Thymus (tissue), 11 donors: Measurements from ENCODE around the gene ANKRD16. TPM values are rescaled to one million over a fixed set of nuclear protein-coding genes. Genes with fewer than 3 reads are reported as not detected.
A peak's percentile ranks its signal among the peaks of the same experiment; 100 is the strongest.
"Not testable (repeated sequence)": the region's sequence is repeated elsewhere in the genome, so short reads cannot be mapped to it uniquely, and the experiment has no call there.

ENCODE experiments used
- DNase-seq, 9 donors: peaks; one replicate each; pipeline ENCODE4 v3.0.0-alpha.2; 2013; ENCODE audit warnings: low spot score in 9 of 9, low read depth in 6 of 9, missing footprints in 1 of 9
- H3K27ac ChIP-seq, 2 donors: one replicate each; pipeline ENCODE4 v1.5.1; 2013; ENCODE audit warnings: control low read depth in 1 of 2, low read depth in 1 of 2, low read length in 1 of 2, mild to moderate bottlenecking in 1 of 2, moderate library complexity in 1 of 2
- H3K27me3 ChIP-seq, 2 donors: one replicate each; pipeline ENCODE4 v1.5.1; 2013; ENCODE audit warnings: low read length in 1 of 2; ENCODE audit not compliant: control insufficient read depth in 2 of 2, insufficient read depth in 1 of 2
- H3K36me3 ChIP-seq, 2 donors: one replicate each; pipeline ENCODE4 v1.5.1; 2013; ENCODE audit warnings: low read length in 1 of 2, mild to moderate bottlenecking in 1 of 2, moderate library complexity in 1 of 2; ENCODE audit not compliant: control insufficient read depth in 2 of 2, insufficient read depth in 2 of 2
- H3K4me1 ChIP-seq, 2 donors: one replicate each; pipeline ENCODE4 v1.5.1; 2013; ENCODE audit warnings: low read length in 2 of 2; ENCODE audit not compliant: control insufficient read depth in 2 of 2, insufficient read depth in 2 of 2
- H3K4me3 ChIP-seq, 2 donors: one replicate each; pipeline ENCODE4 v1.5.1; 2013; ENCODE audit warnings: low read length in 2 of 2, control low read depth in 1 of 2, mild to moderate bottlenecking in 1 of 2
- H3K9me3 ChIP-seq, 2 donors: one replicate each; pipeline ENCODE4 v1.5.1; 2013; ENCODE audit warnings: low read length in 1 of 2, mild to moderate bottlenecking in 1 of 2; ENCODE audit not compliant: control insufficient read depth in 2 of 2, insufficient read depth in 1 of 2
- WGBS: extraction: QIAGEN DNeasy Blood & Tissue Kit; methylation state at CpG from one replicate; pipeline ENCODE4 v1.1.7; 2013; 5-methylcytosine and 5-hydroxymethylcytosine counted together
- polyA plus RNA-seq: library from polyadenylated mRNA; stranded (reverse); fragments of 200-250 nt; gene quantifications from one replicate; pipeline ENCODE4 v1.2.3, GENCODE V29; 2013
- total RNA-seq: library from RNA; stranded (reverse); fragments of 120-200 nt; gene quantifications from one replicate; pipeline ENCODE4 v1.2.4, GENCODE V29; 2013
- donor health status: healthy.

The ANKRD16 gene
- total and polyA plus RNA-seq, 2 donors, result 6.1 to 6.4 TPM

DNA sequence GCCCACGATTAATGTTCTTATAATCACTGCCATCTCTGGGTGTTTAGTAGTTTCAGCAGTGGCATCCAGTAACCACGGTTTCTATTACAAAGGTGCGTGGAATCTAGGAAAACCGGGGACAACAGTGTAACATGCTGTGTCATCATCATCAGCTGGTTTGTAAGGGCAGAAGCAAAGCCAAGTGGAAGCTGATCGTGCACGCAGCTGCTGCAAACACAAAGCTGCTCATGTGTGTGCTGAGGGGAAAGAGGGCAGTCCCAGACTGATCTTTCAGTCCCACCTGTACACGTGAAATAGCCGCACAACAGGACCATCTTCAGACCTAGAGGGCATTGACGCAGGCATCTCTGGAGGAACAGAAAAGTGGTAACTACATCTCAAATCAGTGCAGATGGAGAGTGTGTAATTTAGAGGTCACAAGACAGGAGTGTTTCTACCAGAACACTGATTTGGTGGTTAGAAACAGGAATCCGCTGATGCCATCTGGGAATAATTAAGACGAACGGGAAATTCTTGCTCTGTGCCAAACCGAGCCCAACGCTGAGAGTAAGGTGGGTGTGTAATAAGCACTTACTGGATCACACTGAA is 13.4 kb downstream of the ANKRD16 start:
- Histone ChIP-seq H3K36me3 (peaks cover 23% of the 10 kb centered on the region in 2 donors), H3K4me3 (no peak overlapping the region), H3K9me3 (no peaks in the 10 kb centered on the region), H3K27me3 (no peaks in the 10 kb centered on the region), H3K4me1 (no peaks in the 10 kb centered on the region), H3K27ac (no peak overlapping the region)
- DNase-seq, result no peak
- WGBS, result 89% methylated on average over 14 of the region's 14 CpGs

DNA sequence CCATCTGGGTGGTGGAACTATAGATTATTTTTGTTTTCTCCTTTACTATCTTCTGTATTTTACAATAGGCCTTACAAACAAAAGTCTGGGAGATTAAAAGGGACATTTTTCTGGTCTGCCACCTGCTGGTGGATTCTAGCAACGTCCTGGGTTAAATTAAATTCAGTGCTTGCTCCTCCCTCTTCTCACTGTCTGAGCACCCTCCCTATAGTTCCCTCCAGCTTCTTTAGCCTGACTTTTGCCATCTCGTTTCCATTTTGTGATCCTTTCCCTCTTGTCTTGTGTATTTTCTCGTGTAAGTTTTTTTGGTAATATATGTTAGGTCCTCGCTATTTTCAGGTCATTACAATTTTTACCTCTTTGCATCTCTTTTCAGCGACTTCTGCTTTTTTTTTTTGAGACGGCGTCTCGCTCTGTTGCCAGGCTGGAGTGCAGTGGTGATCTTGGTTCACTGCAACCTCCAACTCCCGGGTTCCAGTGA is 16.1 kb downstream of the ANKRD16 start:
- no peaks in the 10 kb centered on the region for H3K27me3 ChIP-seq
- 14% methylated on average over 9 of the region's 9 CpGs for WGBS
- no peaks in the 10 kb centered on the region for H3K4me1 ChIP-seq
- H3K27ac ChIP-seq, result no peak overlapping the region
- peak in 8 of 9 donors; percentile 66 to 88 (median 77) for DNase-seq
- H3K4me3 ChIP-seq, result no peak overlapping the region
- H3K36me3 ChIP-seq, result peaks cover 19 to 21% of the 10 kb centered on the region in 2 donors
- H3K9me3 ChIP-seq, result no peaks in the 10 kb centered on the region

DNA sequence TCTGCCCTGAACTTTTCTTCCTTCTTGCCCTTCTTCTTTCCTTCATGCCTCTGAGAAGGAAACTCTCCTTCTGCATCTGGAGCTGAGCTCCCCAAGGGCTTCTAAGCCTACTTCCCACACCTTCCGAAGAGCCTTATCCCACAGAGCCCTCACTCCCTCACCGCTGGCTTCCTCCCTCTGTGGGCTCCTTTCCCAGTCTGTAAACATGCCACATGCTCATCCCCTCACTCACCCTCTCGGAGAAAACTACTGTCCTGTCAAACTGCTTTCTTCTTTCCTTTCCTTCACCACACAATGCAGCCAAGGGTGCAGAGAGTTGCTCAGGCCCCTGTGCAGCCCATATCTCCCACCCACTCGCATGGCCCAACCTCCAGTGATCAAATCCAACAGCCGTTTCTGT is 18.1 kb downstream of the ANKRD16 start:
- H3K27me3 ChIP-seq, result no peaks in the 10 kb centered on the region
- H3K4me1 ChIP-seq, result no peaks in the 10 kb centered on the region
- peaks cover 6 to 12% of the 10 kb centered on the region in 2 donors for H3K36me3 ChIP-seq
- no peaks in the 10 kb centered on the region for H3K9me3 ChIP-seq
- 95% methylated on average over 5 of the region's 5 CpGs for WGBS
- H3K4me3 ChIP-seq, result no peak overlapping the region
- no peak overlapping the region for H3K27ac ChIP-seq
- no peak for DNase-seq

DNA sequence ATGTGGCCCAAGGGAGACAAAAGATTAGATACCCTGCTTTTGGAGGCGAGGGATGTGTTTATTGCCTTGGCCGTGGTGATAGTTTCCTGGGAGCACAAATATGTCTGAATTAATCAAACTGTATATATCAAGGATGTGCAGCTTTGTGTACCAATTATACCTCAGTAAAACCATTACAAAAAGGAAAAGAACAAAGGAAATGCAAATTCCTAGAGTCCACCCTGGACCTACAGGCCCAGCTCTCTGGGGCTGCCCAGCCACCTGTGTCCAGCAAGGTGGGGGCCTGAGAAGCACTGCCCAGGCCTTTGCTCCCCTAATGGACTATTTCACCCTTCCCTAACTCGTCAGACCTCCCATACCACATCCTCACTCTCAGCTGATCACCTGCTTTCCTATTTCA is 20.5 kb downstream of the ANKRD16 start:
- Histone ChIP-seq H3K9me3 (no peaks in the 10 kb centered on the region), H3K4me3 (no peak overlapping the region), H3K27ac (no peak overlapping the region), H3K27me3 (no peaks in the 10 kb centered on the region), H3K4me1 (no peaks in the 10 kb centered on the region), H3K36me3 (peaks cover 0 to under 1% of the 10 kb centered on the region in 2 donors)
- no peak for DNase-seq
- WGBS, result 94% methylated on average over 3 of the region's 3 CpGs

DNA sequence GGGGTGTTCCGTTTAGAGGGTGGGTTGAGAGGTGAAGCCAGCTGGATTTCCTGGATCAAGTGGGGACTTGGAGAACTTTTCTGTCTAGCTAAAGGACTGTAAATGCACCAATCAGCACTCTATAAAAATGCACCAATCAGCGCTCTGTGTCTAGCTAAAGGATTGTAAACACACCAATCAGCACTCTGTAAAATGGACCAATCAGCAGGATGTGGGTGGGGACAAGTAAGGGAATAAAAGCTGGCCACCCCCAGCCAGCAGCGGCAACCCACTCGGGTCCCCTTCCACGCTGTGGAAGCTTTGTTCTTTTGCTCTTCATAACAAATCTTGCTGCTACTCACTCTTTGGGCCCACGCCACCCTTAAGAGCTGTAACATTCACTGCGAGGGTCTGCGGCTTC is 21.3 kb downstream of the ANKRD16 start:
- not testable (repeated sequence) for H3K4me1 ChIP-seq, H3K27me3 ChIP-seq, H3K9me3 ChIP-seq, H3K4me3 ChIP-seq, H3K27ac ChIP-seq, DNase-seq, H3K36me3 ChIP-seq
- WGBS, result 86% methylated on average over 8 of the region's 8 CpGs

DNA sequence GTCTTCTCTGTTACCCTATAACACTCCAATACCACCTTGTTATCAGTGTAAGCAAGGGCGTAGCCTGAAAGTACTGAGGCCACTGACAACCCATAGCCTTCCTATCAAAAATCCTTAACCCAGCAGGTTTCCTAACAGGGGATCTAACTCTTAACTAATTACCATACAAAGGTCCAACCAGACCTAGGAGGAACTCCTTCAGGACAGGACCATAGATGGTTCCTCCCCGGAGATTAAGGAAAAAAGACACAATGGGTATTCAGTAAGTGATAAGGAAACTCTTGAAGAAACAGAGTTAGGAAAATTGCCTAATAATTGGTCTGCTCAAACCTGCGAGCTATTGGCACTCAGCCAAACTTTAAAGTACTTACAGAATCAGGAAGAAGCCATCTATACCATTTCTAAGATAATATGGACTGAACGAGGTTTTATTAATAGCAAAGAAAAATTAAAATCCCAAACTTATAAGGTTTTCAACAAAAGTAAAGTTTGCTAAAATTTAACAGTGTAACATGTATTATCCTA is 22.5 kb downstream of the ANKRD16 start:
- DNase-seq, H3K36me3 ChIP-seq, H3K27me3 ChIP-seq, H3K4me3 ChIP-seq, H3K27ac ChIP-seq, H3K9me3 ChIP-seq, H3K4me1 ChIP-seq: not testable (repeated sequence)
- 75% methylated on average over 4 of the region's 4 CpGs for WGBS

DNA sequence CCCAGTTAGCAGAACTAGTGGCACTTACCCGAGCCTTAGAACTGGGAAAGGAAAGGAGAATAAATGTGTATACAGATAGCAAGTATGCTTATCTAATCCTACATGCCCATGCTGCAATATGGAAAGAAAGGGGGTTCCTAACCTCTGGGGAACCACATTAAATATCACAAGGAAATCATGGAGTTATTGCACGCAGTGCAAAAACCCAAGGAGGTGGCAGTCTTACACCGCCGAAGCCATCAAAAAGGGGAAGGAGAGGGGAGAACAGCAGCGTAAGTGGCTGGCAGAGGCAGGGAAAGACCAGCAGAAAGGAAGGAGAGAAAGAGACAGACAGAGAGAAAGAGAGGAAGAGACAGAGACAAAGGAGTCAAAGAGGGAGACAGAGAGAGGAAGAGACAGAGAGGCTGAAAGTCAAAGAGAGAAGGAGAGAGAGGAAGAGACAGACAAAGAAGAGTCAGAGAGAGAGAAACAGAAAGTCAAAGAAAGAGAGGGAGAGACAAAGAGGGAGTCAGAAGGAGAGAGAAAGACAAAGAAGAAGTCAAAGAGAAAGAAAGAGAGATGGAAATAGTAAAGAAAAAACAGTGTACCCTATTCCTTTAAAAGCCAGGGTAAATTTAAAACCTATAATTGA is 23.1 kb downstream of the ANKRD16 start:
- not testable (repeated sequence) for DNase-seq, H3K27me3 ChIP-seq, H3K27ac ChIP-seq, H3K36me3 ChIP-seq, H3K4me3 ChIP-seq, H3K4me1 ChIP-seq, H3K9me3 ChIP-seq
- WGBS, result 38% methylated on average over 5 of the region's 5 CpGs

DNA sequence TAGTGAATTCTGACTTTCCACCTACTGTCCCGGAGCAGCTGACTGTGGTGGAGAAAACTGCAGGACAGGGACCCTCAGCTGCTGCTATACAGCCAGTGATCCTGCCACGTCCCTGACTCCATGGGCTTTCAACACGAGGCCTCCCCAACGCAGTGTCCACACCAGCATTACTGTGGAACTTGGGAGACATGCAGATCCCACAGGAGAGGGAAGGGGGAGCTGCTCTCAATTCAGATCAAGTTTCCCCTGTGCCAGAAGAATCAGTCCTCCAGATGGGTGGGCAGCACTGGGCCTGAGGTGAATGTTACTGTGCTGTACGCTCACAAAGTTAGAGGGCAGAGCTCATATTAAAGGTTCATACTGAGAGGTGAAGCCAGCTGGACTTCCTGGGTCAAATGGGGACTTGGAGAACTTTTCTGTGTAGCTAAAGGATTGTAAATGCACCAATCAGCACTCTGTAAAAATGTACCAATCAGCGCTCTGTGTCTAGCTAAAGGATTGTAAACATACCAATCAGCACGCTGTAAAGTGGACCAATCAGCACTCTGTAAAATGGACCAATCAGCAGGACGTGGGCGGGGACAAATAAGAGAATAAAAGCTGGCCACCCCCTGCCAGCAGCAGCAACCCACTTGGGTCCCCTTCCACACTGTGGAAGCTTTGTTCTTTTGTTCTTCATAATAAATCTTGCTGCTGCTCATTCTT is 26.6 kb downstream of the ANKRD16 start:
- DNase-seq, H3K4me3 ChIP-seq, H3K27ac ChIP-seq, H3K36me3 ChIP-seq, H3K9me3 ChIP-seq, H3K27me3 ChIP-seq, H3K4me1 ChIP-seq: not testable (repeated sequence)
- 92% methylated on average over 9 of the region's 9 CpGs for WGBS

DNA sequence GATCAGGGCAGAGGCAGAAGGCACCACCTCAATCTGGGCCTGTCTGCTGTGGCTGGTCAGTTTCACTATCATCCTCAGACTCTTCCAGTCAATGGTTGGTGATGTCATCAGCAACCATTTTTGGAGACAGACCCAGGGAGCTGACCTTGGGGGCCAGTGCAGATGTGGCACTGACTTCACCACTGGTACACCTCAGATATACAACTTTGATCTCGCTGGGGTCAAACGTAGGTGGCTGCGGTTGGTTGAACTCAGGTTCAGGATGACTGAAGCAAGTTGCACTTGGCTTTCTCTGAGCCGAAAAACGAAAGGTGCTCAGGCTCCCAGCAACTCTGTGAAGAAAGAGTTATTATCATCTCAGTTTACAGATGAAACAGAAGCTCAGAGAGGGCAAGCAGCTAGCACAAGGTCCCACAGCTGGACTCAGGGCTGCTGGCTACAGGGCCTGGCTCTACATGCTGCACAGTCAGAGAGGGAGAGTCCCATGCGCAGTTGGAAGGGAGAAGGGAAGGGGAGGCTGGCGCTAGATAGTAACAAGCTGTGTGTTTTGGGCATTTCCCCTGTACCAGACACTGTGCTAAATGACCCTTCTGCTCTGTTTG is 27.2 kb downstream of the ANKRD16 start:
- Histone ChIP-seq H3K36me3 (no peaks in the 10 kb centered on the region), H3K4me3 (no peak overlapping the region), H3K9me3 (no peaks in the 10 kb centered on the region), H3K4me1 (no peaks in the 10 kb centered on the region), H3K27ac (no peak overlapping the region), H3K27me3 (no peaks in the 10 kb centered on the region)
- WGBS, result 94% methylated on average over 7 of the region's 7 CpGs
- DNase-seq, result no peak
